ENCODE results near the gene BBOF1. TPM values are rescaled to one million over a fixed set of nuclear protein-coding genes. Genes with fewer than 3 reads are reported as not detected.

The BBOF1 gene
- polyA plus RNA-seq, 1 donor: 22.3 TPM

GRCh38 chr14:74019408-74020137 is 424 bp downstream of the BBOF1 start:
- DNase-seq: no peak

GRCh38 chr14:74022346-74022745 is 3.2 kb downstream of the BBOF1 start:
- DNase-seq: no peak

- no peak for DNase-seq
Observed at GRCh38 chr14:74029136-74029535, 10.0 kb downstream of the BBOF1 start.

GRCh38 chr14:74034572-74034971 is 15.4 kb downstream of the BBOF1 start:
- DNase-seq: no peak

GRCh38 chr14:74035556-74035955 is 16.4 kb downstream of the BBOF1 start:
- DNase-seq: no peak

GRCh38 chr14:74038020-74038859 is 19.1 kb downstream of the BBOF1 start:
- peak; percentile 69 for DNase-seq

- DNase-seq: no peak
Observed at GRCh38 chr14:74042296-74042695, 23.1 kb downstream of the BBOF1 start.

GRCh38 chr14:74045522-74045921 is 26.4 kb downstream of the BBOF1 start:
- DNase-seq: no peak

- no peak for DNase-seq
Observed at GRCh38 chr14:74048281-74048680, 29.1 kb downstream of the BBOF1 start.

GRCh38 chr14:74049876-74050495 is 30.8 kb downstream of the BBOF1 start:
- no peak for DNase-seq

- no peak for DNase-seq
Observed at GRCh38 chr14:74062809-74063150, 43.6 kb downstream of the BBOF1 start.

- DNase-seq: no peak
Observed at GRCh38 chr14:74064426-74064825, 45.3 kb downstream of the BBOF1 start.

GRCh38 chr14:74064883-74065282 is 45.7 kb downstream of the BBOF1 start:
- no peak for DNase-seq

GRCh38 chr14:74065746-74066575 is 46.8 kb downstream of the BBOF1 start:
- DNase-seq: no peak

- DNase-seq: no peak
Observed at GRCh38 chr14:74077401-74077800, 58.3 kb downstream of the BBOF1 start.

GRCh38 chr14:74080820-74081460 is 61.8 kb downstream of the BBOF1 start:
- DNase-seq: no peak

- no peak for DNase-seq
Observed at GRCh38 chr14:74081491-74081890, 62.3 kb downstream of the BBOF1 start.

GRCh38 chr14:74083161-74083560 is 64.0 kb downstream of the BBOF1 start:
- DNase-seq: no peak

- DNase-seq: no peak
Observed at GRCh38 chr14:74083784-74084276, 64.7 kb downstream of the BBOF1 start.

GRCh38 chr14:74084277-74085046 is 65.3 kb downstream of the BBOF1 start, which contains the start of the genes ALDH6A1 and LIN52:
Gene ALDH6A1, minus strand, starts transcription at chr14:74084453. Its CDS starts 59 bp downstream, at chr14:74084394.
Gene LIN52, plus strand, starts transcription at chr14:74084956. Its CDS starts 19 bp downstream, at chr14:74084975.
- DNase-seq: peak; percentile 100
